Mucosa of descending colon (tissue), 3 donors: Measurements from ENCODE around the gene DOCK9. TPM values are rescaled to one million over a fixed set of nuclear protein-coding genes. Genes with fewer than 3 reads are reported as not detected.

Experiments
- ATAC-seq: fragments of 200-7000 bp; cut with Tn5 transposase; one replicate; pipeline ENCODE4 v1.9.1; 2020; ENCODE audit warnings: mild to moderate bottlenecking, moderate library complexity
- DNase-seq, 3 donors: peaks; one replicate each; pipeline ENCODE4 v3.0.0-alpha.2; 2020
- H3K36me3 ChIP-seq: fragments of 200-600 bp; one replicate; pipeline ENCODE4 v1.8.0; 2021; ENCODE audit warnings: low read depth, mild to moderate bottlenecking
- H3K4me1 ChIP-seq: fragments of 200-600 bp; one replicate; pipeline ENCODE4 v1.8.0; 2021; ENCODE audit warnings: low read depth, mild to moderate bottlenecking
- H3K4me3 ChIP-seq: fragments of 200-600 bp; one replicate; pipeline ENCODE4 v1.8.0; 2021; ENCODE audit warnings: mild to moderate bottlenecking
- H3K9me3 ChIP-seq: fragments of 200-600 bp; one replicate; pipeline ENCODE4 v1.8.0; 2021; ENCODE audit warnings: mild to moderate bottlenecking
- CTCF ChIP-seq: fragments of 200-600 bp; IDR thresholded peaks from one replicate; pipeline ENCODE4 v1.8.0; 2022; ENCODE audit warnings: antibody characterized with exemption, mild to moderate bottlenecking
- intact Hi-C, 2 donors: fragments of 100-400 bp; cut with DNase I in 1 of 2; cut with micrococcal nuclease in 1 of 2; formaldehyde crosslinking; loops; one replicate each; pipeline versions ENCODE4 v1.11.0 to v1.11.1; 2022; cut with DNase I, micrococcal nuclease
- total RNA-seq, 3 donors: library from RNA; stranded (reverse); fragmentation: NEBNext Ultra II Directional in 2 of 3; extraction: Animal tissue kit (Norgen Biotek cat#: 25700) in 2 of 3; gene quantifications; one replicate each; pipeline versions ENCODE4 v1.2.1 to v1.2.4, GENCODE V29; 2021 to 2023
- donor health status: DM: no; HTN: no; CAD: no; lungs with moderate emphysema.
- donor health status: DM: no; HTN: no; CAD: no.
- donor health status: DM: no; HTN: yes; CAD: no.

DOCK9 gene
- total RNA-seq, 3 donors from 2014 or later, result 52.0 to 136 (median 54.4) TPM

- no peaks in the 10 kb centered on the region for H3K36me3 ChIP-seq
- no peak for DNase-seq
- no peaks in the 10 kb centered on the region for H3K4me1 ChIP-seq
- H3K9me3 ChIP-seq, result no peaks in the 10 kb centered on the region
- intact Hi-C loops, result no loop called here
- no peak for ATAC-seq
- no peak for TF ChIP-seq CTCF
- H3K4me3 ChIP-seq, result no peak overlapping the region
Observed at GRCh38 chr13:98918771-98919170, 59.1 kb downstream of the DOCK9 start.

- TF ChIP-seq CTCF, result no peak
- no peak for DNase-seq
- no peaks in the 10 kb centered on the region for H3K36me3 ChIP-seq
- no peaks in the 10 kb centered on the region for H3K4me1 ChIP-seq
- H3K9me3 ChIP-seq, result no peaks in the 10 kb centered on the region
- no peak overlapping the region for H3K4me3 ChIP-seq
- intact Hi-C loops, result no loop called here
- no peak for ATAC-seq
Observed at GRCh38 chr13:98917116-98917515, 60.7 kb downstream of the DOCK9 start.

GRCh38 chr13:98916403-98916802 is 61.5 kb downstream of the DOCK9 start:
- DNase-seq (no peak), ATAC-seq (no peak)
- H3K36me3 ChIP-seq, result no peaks in the 10 kb centered on the region
- no peak for TF ChIP-seq CTCF
- no peak overlapping the region for H3K4me3 ChIP-seq
- no peaks in the 10 kb centered on the region for H3K9me3 ChIP-seq
- H3K4me1 ChIP-seq, result no peaks in the 10 kb centered on the region
- intact Hi-C loops, result no loop called here

GRCh38 chr13:98915981-98916380 is 61.9 kb downstream of the DOCK9 start:
- intact Hi-C loops, result no loop called here
- ATAC-seq, result no peak
- DNase-seq, result no peak
- Histone ChIP-seq H3K4me3 (no peak overlapping the region), H3K9me3 (no peaks in the 10 kb centered on the region), H3K36me3 (no peaks in the 10 kb centered on the region), H3K4me1 (no peaks in the 10 kb centered on the region)
- no peak for TF ChIP-seq CTCF

- H3K36me3 ChIP-seq, result no peaks in the 10 kb centered on the region
- ATAC-seq, result no peak
- intact Hi-C loops, result no loop called here
- no peak overlapping the region for H3K4me3 ChIP-seq
- TF ChIP-seq CTCF, result no peak
- H3K9me3 ChIP-seq, result no peaks in the 10 kb centered on the region
- DNase-seq, result no peak
- H3K4me1 ChIP-seq, result no peaks in the 10 kb centered on the region
Observed at GRCh38 chr13:98915563-98915962, 62.3 kb downstream of the DOCK9 start.

GRCh38 chr13:98913741-98914140 is 64.1 kb downstream of the DOCK9 start:
- intact Hi-C loops, result no loop called here
- TF ChIP-seq CTCF, result no peak
- Histone ChIP-seq H3K4me1 (no peaks in the 10 kb centered on the region), H3K36me3 (no peaks in the 10 kb centered on the region), H3K9me3 (no peaks in the 10 kb centered on the region), H3K4me3 (no peak overlapping the region)
- no peak for DNase-seq
- ATAC-seq, result no peak
